GM12878 (cell line): ENCODE results near the gene PLCG2. TPM values are rescaled to one million over a fixed set of nuclear protein-coding genes. Genes with fewer than 3 reads are reported as not detected.

ENCODE experiments used
- ATF7 ChIP-seq: fragments of 450-650 bp; IDR thresholded peaks from 2 replicates; pipeline ENCODE4 v1.6.1; 2016; ENCODE audit warnings: low read depth, mild to moderate bottlenecking
- BHLHE40 ChIP-seq, 2 experiments: fragments of 450-650 bp in 1 of 2; IDR thresholded peaks; 2 replicates each; pipeline ENCODE4 v1.6.1; 2011 to 2017; ENCODE audit warnings: low read depth in 2 of 2, borderline replicate concordance in 1 of 2, improper control_type of control experiment in 1 of 2, low read length in 1 of 2, mild to moderate bottlenecking in 1 of 2
- CEBPB ChIP-seq, 2 experiments: fragments of 150-350 bp in 1 of 2; IDR thresholded peaks; 2 replicates each; pipeline ENCODE4 v1.6.1; 2012 to 2014; ENCODE audit warnings: low read depth in 2 of 2, low read length in 2 of 2, borderline replicate concordance in 1 of 2, inconsistent platforms in 1 of 2
- GATAD2B ChIP-seq: fragments of 450-650 bp; conservative IDR thresholded peaks from 2 replicates; pipeline ENCODE4 v1.6.1; 2017; ENCODE audit warnings: low read depth, mild to moderate bottlenecking, moderate library complexity
- HCFC1 ChIP-seq: fragments of 150-350 bp; IDR thresholded peaks from 2 replicates; pipeline ENCODE4 v1.6.1; 2014; ENCODE audit warnings: low read length
- HDGF ChIP-seq: fragments of 450-650 bp; IDR thresholded peaks from 2 replicates; pipeline ENCODE4 v1.6.1; 2016; ENCODE audit warnings: antibody characterized with exemption
- MEF2A ChIP-seq: IDR thresholded peaks from 2 replicates; pipeline ENCODE4 v1.6.1; 2011; ENCODE audit warnings: low read depth, mild to moderate bottlenecking, low read length, moderate library complexity; ENCODE audit not compliant: insufficient read depth
- MXI1 ChIP-seq: fragments of 150-350 bp; IDR thresholded peaks from 2 replicates; pipeline ENCODE4 v1.6.1; 2011; ENCODE audit warnings: low read depth, mild to moderate bottlenecking, inconsistent platforms, low read length, improper control_type of control experiment
- MYB ChIP-seq: fragments of 150-350 bp; IDR thresholded peaks from 2 replicates; pipeline ENCODE4 v1.6.1; 2014; ENCODE audit warnings: mild to moderate bottlenecking, low read depth, low read length, borderline replicate concordance
- NBN ChIP-seq: fragments of 450-650 bp; IDR thresholded peaks from 2 replicates; pipeline ENCODE4 v1.6.1; 2016
- RBBP5 ChIP-seq: fragments of 200-600 bp; sonication (generic); conservative IDR thresholded peaks from 2 replicates; pipeline ENCODE4 v1.6.1; 2016
- SP1 ChIP-seq: IDR thresholded peaks from one replicate; pipeline ENCODE4 v1.6.1; 2011; ENCODE audit warnings: low read depth, low read length
- SPI1 ChIP-seq: IDR thresholded peaks from 2 replicates; pipeline ENCODE4 v1.6.1; 2011; ENCODE audit warnings: low read depth, mild to moderate bottlenecking, low read length, moderate library complexity, borderline replicate concordance; ENCODE audit not compliant: insufficient read depth
- STAT1 ChIP-seq: fragments of 450-650 bp; conservative IDR thresholded peaks from 2 replicates; pipeline ENCODE4 v1.6.1; 2014; ENCODE audit warnings: antibody characterized with exemption, mild to moderate bottlenecking
- STAT3 ChIP-seq: IDR thresholded peaks from 2 replicates; pipeline ENCODE4 v1.6.1; 2011; ENCODE audit warnings: low read depth, low read length, improper control_type of control experiment
- TAF1 ChIP-seq: IDR thresholded peaks from 2 replicates; pipeline ENCODE4 v1.6.1; 2011; ENCODE audit warnings: mild to moderate bottlenecking, low read depth, low read length, borderline replicate concordance
- TARDBP ChIP-seq: IDR thresholded peaks from 2 replicates; pipeline ENCODE4 v1.6.1; 2016; ENCODE audit warnings: borderline replicate concordance
- ZNF217 ChIP-seq: fragments of 450-650 bp; IDR thresholded peaks from 2 replicates; pipeline ENCODE4 v1.6.1; 2017; ENCODE audit warnings: antibody characterized with exemption, mild to moderate bottlenecking
- ZNF24 ChIP-seq: fragments of 450-650 bp; IDR thresholded peaks from 2 replicates; pipeline ENCODE4 v1.6.1; 2017; ENCODE audit warnings: antibody characterized with exemption, mild to moderate bottlenecking
- ZNF622 ChIP-seq: fragments of 450-650 bp; IDR thresholded peaks from 2 replicates; pipeline ENCODE4 v1.6.1; 2017; ENCODE audit warnings: mild to moderate bottlenecking, inconsistent platforms
- polyA plus RNA-seq, 11 experiments: library from polyadenylated mRNA; depleted of rRNA in 4 of 11; unstranded in 6 of 11; stranded (reverse) in 5 of 11; fragments of >200 nt; fragmentation: Nextera tagmentation in 4 of 11; fragmentation: Illumina TruSeq in 1 of 11; extraction: Ambion mirVana in 4 of 11; extraction: Trizol in 1 of 11; gene quantifications; 1 replicate in 1 of 11; 2 replicates in 10 of 11; pipeline versions ENCODE4 v1.2.1 to v1.2.3, GENCODE V29; 2011 to 2016; ENCODE audit warnings: inconsistent platforms in 2 of 11, missing spikeins in 2 of 11, low read depth in 1 of 11
- total RNA-seq, 4 experiments: library from RNA; depleted of rRNA in 3 of 4; stranded (reverse); fragments of >200 nt in 3 of 4; fragmentation: Illumina TruSeq in 1 of 4; extraction: Trizol in 1 of 4; gene quantifications; 2 replicates each; pipeline versions ENCODE4 v1.2.1 to v1.2.3, GENCODE V29; 2013 to 2021
- TF ChIP-seq, protein P1 (sequence below): IDR thresholded peaks from 2 replicates; pipeline ENCODE4 v1.6.1; 2012; ENCODE audit warnings: low read depth, low read length, improper control_type of control experiment
- TF ChIP-seq, protein P2 (sequence below): fragments of 450-650 bp; IDR thresholded peaks from 2 replicates; pipeline ENCODE4 v1.6.1; 2017; ENCODE audit warnings: mild to moderate bottlenecking
- TF ChIP-seq, protein P3 (sequence below): fragments of 450-650 bp; IDR thresholded peaks from 2 replicates; pipeline ENCODE4 v1.6.1; 2016; ENCODE audit warnings: mild to moderate bottlenecking
- TF ChIP-seq, protein P4 (sequence below): IDR thresholded peaks from 2 replicates; pipeline ENCODE4 v1.6.1; 2012; ENCODE audit warnings: low read depth, low read length, improper control_type of control experiment
- TF ChIP-seq, protein P5 (sequence below): fragments of 450-650 bp; IDR thresholded peaks from 2 replicates; pipeline ENCODE4 v1.6.1; 2017; ENCODE audit warnings: borderline replicate concordance

The PLCG2 gene
- total and polyA plus RNA-seq, 10 of the 15 experiments (the other 5 are each of a cell fraction or from before 2014, with no cell fraction given): 47.6 to 256 (median 149) TPM

GRCh38 chr16:81798311-81799137 is 19.4 kb downstream of the PLCG2 start (continued):
- TF ChIP-seq, protein P1, sequence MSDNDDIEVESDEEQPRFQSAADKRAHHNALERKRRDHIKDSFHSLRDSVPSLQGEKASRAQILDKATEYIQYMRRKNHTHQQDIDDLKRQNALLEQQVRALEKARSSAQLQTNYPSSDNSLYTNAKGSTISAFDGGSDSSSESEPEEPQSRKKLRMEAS: 0 out of 2 replicates have a peak, but pooled peaks have one; percentile 12
- TF ChIP-seq STAT3 (no peak; the same call in 1 of the 2 replicates), SPI1 (peak; percentile 86), ZNF24 (peak; percentile 6; the same call in 1 of the 2 replicates), HCFC1 (no peak), MYB (peak; percentile 67; the same call in 1 of the 2 replicates), GATAD2B (peak; percentile 98; the same call in 1 of the 2 replicates), MXI1 (peak; percentile 76), ZNF217 (no peak), SP1 (peak; percentile 39), RBBP5 (no peak), TARDBP (0 out of 2 replicates have a peak, but pooled peaks have one; percentile 12), MEF2A (no peak; the same call in none of the 2 replicates), ZNF622 (no peak), STAT1 (no peak; the same call in none of the 2 replicates), TAF1 (0 out of 2 replicates have a peak, but pooled peaks have one; percentile 44), NBN (peak; percentile 88), BHLHE40 (IDR thresholded peaks at IDR 0.05; ENCODE audit: borderline replicate concordance in 1 of 2, low read depth in 2 of 2, low read length in 1 of 2) (peak; percentile 84 to 88), CEBPB (IDR thresholded peaks at IDR 0.05; ENCODE audit: borderline replicate concordance in 1 of 2, low read depth in 2 of 2, low read length in 2 of 2) (0 out of 4 replicates have a peak, but pooled peaks of 1 of the 2 experiments have one; percentile 66), ATF7 (peak; percentile 81), HDGF (peak; percentile 34; the same call in 1 of the 2 replicates)
- TF ChIP-seq, protein P2, sequence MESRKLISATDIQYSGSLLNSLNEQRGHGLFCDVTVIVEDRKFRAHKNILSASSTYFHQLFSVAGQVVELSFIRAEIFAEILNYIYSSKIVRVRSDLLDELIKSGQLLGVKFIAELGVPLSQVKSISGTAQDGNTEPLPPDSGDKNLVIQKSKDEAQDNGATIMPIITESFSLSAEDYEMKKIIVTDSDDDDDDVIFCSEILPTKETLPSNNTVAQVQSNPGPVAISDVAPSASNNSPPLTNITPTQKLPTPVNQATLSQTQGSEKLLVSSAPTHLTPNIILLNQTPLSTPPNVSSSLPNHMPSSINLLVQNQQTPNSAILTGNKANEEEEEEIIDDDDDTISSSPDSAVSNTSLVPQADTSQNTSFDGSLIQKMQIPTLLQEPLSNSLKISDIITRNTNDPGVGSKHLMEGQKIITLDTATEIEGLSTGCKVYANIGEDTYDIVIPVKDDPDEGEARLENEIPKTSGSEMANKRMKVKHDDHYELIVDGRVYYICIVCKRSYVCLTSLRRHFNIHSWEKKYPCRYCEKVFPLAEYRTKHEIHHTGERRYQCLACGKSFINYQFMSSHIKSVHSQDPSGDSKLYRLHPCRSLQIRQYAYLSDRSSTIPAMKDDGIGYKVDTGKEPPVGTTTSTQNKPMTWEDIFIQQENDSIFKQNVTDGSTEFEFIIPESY: no peak
- TF ChIP-seq, protein P3, sequence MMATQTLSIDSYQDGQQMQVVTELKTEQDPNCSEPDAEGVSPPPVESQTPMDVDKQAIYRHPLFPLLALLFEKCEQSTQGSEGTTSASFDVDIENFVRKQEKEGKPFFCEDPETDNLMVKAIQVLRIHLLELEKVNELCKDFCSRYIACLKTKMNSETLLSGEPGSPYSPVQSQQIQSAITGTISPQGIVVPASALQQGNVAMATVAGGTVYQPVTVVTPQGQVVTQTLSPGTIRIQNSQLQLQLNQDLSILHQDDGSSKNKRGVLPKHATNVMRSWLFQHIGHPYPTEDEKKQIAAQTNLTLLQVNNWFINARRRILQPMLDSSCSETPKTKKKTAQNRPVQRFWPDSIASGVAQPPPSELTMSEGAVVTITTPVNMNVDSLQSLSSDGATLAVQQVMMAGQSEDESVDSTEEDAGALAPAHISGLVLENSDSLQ: peak; percentile 26; the same call in 1 of the 2 replicates
- TF ChIP-seq, protein P4, sequence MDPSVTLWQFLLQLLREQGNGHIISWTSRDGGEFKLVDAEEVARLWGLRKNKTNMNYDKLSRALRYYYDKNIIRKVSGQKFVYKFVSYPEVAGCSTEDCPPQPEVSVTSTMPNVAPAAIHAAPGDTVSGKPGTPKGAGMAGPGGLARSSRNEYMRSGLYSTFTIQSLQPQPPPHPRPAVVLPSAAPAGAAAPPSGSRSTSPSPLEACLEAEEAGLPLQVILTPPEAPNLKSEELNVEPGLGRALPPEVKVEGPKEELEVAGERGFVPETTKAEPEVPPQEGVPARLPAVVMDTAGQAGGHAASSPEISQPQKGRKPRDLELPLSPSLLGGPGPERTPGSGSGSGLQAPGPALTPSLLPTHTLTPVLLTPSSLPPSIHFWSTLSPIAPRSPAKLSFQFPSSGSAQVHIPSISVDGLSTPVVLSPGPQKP: 0 out of 2 replicates have a peak, but pooled peaks have one; percentile 12
- TF ChIP-seq, protein P5, sequence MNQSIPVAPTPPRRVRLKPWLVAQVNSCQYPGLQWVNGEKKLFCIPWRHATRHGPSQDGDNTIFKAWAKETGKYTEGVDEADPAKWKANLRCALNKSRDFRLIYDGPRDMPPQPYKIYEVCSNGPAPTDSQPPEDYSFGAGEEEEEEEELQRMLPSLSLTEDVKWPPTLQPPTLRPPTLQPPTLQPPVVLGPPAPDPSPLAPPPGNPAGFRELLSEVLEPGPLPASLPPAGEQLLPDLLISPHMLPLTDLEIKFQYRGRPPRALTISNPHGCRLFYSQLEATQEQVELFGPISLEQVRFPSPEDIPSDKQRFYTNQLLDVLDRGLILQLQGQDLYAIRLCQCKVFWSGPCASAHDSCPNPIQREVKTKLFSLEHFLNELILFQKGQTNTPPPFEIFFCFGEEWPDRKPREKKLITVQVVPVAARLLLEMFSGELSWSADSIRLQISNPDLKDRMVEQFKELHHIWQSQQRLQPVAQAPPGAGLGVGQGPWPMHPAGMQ: no peak
